Mucosa of descending colon (tissue), 3 donors: ENCODE results near the gene PTGS1. TPM values are rescaled to one million over a fixed set of nuclear protein-coding genes. Genes with fewer than 3 reads are reported as not detected.

Experiments
- ATAC-seq: fragments of 200-7000 bp; cut with Tn5 transposase; one replicate; pipeline ENCODE4 v1.9.1; 2020; ENCODE audit warnings: mild to moderate bottlenecking, moderate library complexity
- DNase-seq, 3 donors: peaks; one replicate each; pipeline ENCODE4 v3.0.0-alpha.2; 2020
- H3K36me3 ChIP-seq: fragments of 200-600 bp; one replicate; pipeline ENCODE4 v1.8.0; 2021; ENCODE audit warnings: low read depth, mild to moderate bottlenecking
- H3K4me1 ChIP-seq: fragments of 200-600 bp; one replicate; pipeline ENCODE4 v1.8.0; 2021; ENCODE audit warnings: low read depth, mild to moderate bottlenecking
- H3K4me3 ChIP-seq: fragments of 200-600 bp; one replicate; pipeline ENCODE4 v1.8.0; 2021; ENCODE audit warnings: mild to moderate bottlenecking
- H3K9me3 ChIP-seq: fragments of 200-600 bp; one replicate; pipeline ENCODE4 v1.8.0; 2021; ENCODE audit warnings: mild to moderate bottlenecking
- CTCF ChIP-seq: fragments of 200-600 bp; IDR thresholded peaks from one replicate; pipeline ENCODE4 v1.8.0; 2022; ENCODE audit warnings: antibody characterized with exemption, mild to moderate bottlenecking
- intact Hi-C, 2 donors: fragments of 100-400 bp; cut with DNase I in 1 of 2; cut with micrococcal nuclease in 1 of 2; formaldehyde crosslinking; loops; one replicate each; pipeline versions ENCODE4 v1.11.0 to v1.11.1; 2022; cut with DNase I, micrococcal nuclease
- total RNA-seq, 3 donors: library from RNA; stranded (reverse); fragmentation: NEBNext Ultra II Directional in 2 of 3; extraction: Animal tissue kit (Norgen Biotek cat#: 25700) in 2 of 3; gene quantifications; one replicate each; pipeline versions ENCODE4 v1.2.1 to v1.2.4, GENCODE V29; 2021 to 2023
- donor health status: DM: no; HTN: no; CAD: no; lungs with moderate emphysema.
- donor health status: DM: no; HTN: no; CAD: no.
- donor health status: DM: no; HTN: yes; CAD: no.

PTGS1 gene
- total RNA-seq, 3 donors from 2014 or later, result 8.8 to 192 (median 15.3) TPM

- H3K4me3 ChIP-seq, result no peak overlapping the region
- DNase-seq (no peak), ATAC-seq (no peak)
- intact Hi-C loops, result no loop called here
- no peaks in the 10 kb centered on the region for H3K36me3 ChIP-seq
- no peaks in the 10 kb centered on the region for H3K4me1 ChIP-seq
- H3K9me3 ChIP-seq, result peaks cover 9% of the 10 kb centered on the region
- no peak for TF ChIP-seq CTCF
Observed at GRCh38 chr9:122425087-122425486, 54.3 kb downstream of the PTGS1 start.

- ATAC-seq (no peak), DNase-seq (no peak)
- Histone ChIP-seq H3K4me1 (no peaks in the 10 kb centered on the region), H3K9me3 (no peaks in the 10 kb centered on the region), H3K36me3 (no peaks in the 10 kb centered on the region), H3K4me3 (no peak overlapping the region)
- no peak for TF ChIP-seq CTCF
- intact Hi-C loops, result no loop called here
Observed at GRCh38 chr9:122426723-122427122, 55.9 kb downstream of the PTGS1 start.

- ATAC-seq, result no peak
- H3K9me3 ChIP-seq, result no peaks in the 10 kb centered on the region
- H3K4me3 ChIP-seq, result no peak overlapping the region
- no peaks in the 10 kb centered on the region for H3K36me3 ChIP-seq
- intact Hi-C loops, result no loop called here
- H3K4me1 ChIP-seq, result no peaks in the 10 kb centered on the region
- no peak for TF ChIP-seq CTCF
- no peak for DNase-seq
Observed at GRCh38 chr9:122442568-122442967, 71.7 kb downstream of the PTGS1 start.

- Histone ChIP-seq H3K9me3 (no peaks in the 10 kb centered on the region), H3K36me3 (no peaks in the 10 kb centered on the region), H3K4me1 (no peaks in the 10 kb centered on the region), H3K4me3 (no peak overlapping the region)
- intact Hi-C loops, result no loop called here
- no peak for DNase-seq
- no peak for TF ChIP-seq CTCF
- no peak for ATAC-seq
Observed at GRCh38 chr9:122444041-122444733, 73.4 kb downstream of the PTGS1 start.

Other genes with a start within 250 kb of the PTGS1 start
- gene NDUFA8, start 211.2 kb upstream of the PTGS1 start, total RNA-seq, result 10 to 100 TPM; 66.9 to 85.0 (median 69.1) TPM
- gene MORN5, start 211.1 kb upstream of the PTGS1 start, total RNA-seq, result 10 to 100 TPM in 1 of 3 donors, 1 to 10 TPM in 1, not detected in 1; 1.6 to 21.2 TPM
- 1 to 10 TPM; 2.0 to 5.1 (median 2.3) TPM for gene LHX6, start 142.1 kb upstream of the PTGS1 start, total RNA-seq
- 10 to 100 TPM; 15.6 to 21.5 (median 17.2) TPM for gene RBM18, start 106.2 kb upstream of the PTGS1 start, total RNA-seq
- gene MRRF, start 106.1 kb upstream of the PTGS1 start, total RNA-seq, result 10 to 100 TPM; 46.5 to 65.2 (median 62.4) TPM
- gene OR1J1, start 106.9 kb downstream of the PTGS1 start, total RNA-seq, result not detected
- gene OR1J2, start 139.8 kb downstream of the PTGS1 start, total RNA-seq, result not detected
- not detected for gene OR1J4, start 148.1 kb downstream of the PTGS1 start, total RNA-seq
- gene OR1N1, start 156.3 kb downstream of the PTGS1 start, total RNA-seq, result not detected
- gene OR1N2, start 182.1 kb downstream of the PTGS1 start, total RNA-seq, result not detected
- under 1 TPM in 1 of 3 donors, not detected in 2; 0.19 TPM for gene OR1L8, start 212.4 kb downstream of the PTGS1 start, total RNA-seq
- gene OR1Q1, start 243.7 kb downstream of the PTGS1 start, total RNA-seq, result not detected